ENCODE results near the gene TRAPPC8. TPM values are rescaled to one million over a fixed set of nuclear protein-coding genes. Genes with fewer than 3 reads are reported as not detected.

The TRAPPC8 gene
- total and polyA plus RNA-seq, 2 of the 13 experiments (the other 11 are each of a cell fraction or from before 2014, with no cell fraction given), result 34.6 to 50.8 TPM

DNA sequence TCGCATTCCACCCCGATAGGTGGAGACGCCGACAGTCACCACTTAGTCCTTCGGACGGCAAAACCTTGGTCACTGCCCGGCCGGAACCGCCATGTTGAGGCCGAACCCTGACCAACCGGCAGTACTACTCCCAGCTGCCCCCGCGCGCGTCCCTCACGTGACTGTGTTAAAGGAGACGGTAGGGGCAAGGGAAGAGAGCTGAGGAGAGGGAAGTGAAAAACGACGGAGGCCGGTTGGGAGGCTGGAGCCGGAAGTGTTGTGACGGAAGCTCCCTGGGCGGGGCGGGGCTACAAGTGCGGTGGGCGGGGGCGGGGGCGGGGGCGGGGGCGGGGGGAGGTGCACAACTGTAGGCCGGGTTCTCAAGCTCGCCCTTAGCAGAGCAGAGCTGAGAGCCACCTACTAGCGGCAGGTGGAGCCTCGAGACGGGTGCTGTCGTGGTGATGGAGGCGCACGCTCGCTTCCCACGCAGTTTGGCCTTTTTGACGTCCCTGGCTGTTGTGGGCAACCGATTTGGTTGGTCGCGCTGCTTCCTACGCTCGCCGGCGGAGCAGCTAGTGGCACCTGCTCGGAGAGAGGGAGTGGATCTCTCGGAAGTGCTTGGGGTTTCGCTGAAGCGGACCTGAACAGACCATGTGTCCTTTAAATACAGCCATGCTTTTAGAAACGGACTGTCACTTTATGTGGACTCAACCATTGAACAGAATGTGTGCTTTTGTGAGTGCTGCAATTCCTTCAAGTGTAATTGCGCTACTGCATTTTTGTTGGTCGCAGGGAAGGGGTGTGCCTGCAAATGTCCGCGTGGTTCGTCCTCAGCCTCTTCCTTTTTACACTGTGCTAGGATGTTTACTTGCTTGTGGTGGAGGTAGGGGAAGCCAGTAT is at the start of gene TRAPPC8 (continued):
- TF ChIP-seq ZNF749 (CRISPR knock-in tag; IDR thresholded peaks at IDR 0.05; ENCODE audit: borderline replicate concordance) (0 out of 2 replicates have a peak, but pooled peaks have one; percentile 62), GMEB2 (CRISPR knock-in tag; IDR thresholded peaks at IDR 0.05; ENCODE audit: low read depth) (no peak), ZNF343 (CRISPR knock-in tag; IDR thresholded peaks at IDR 0.05) (peak; percentile 66; the same call in 1 of the 2 replicates), SSRP1 (CRISPR knock-in tag; IDR thresholded peaks at IDR 0.05) (no peak), BCL3 (CRISPR knock-in tag; IDR thresholded peaks at IDR 0.05) (0 out of 2 replicates have a peak, but pooled peaks have one; percentile 32), ZSCAN9 (CRISPR knock-in tag; IDR thresholded peaks at IDR 0.05; ENCODE audit: borderline replicate concordance) (peak; percentile 29; the same call in 1 of the 2 replicates), BHLHE40 (IDR thresholded peaks at IDR 0.05; ENCODE audit: low read length) (peak; percentile 99), MAFG (CRISPR knock-in tag; IDR thresholded peaks at IDR 0.05) (no peak)
- TF ChIP-seq, protein P1, sequence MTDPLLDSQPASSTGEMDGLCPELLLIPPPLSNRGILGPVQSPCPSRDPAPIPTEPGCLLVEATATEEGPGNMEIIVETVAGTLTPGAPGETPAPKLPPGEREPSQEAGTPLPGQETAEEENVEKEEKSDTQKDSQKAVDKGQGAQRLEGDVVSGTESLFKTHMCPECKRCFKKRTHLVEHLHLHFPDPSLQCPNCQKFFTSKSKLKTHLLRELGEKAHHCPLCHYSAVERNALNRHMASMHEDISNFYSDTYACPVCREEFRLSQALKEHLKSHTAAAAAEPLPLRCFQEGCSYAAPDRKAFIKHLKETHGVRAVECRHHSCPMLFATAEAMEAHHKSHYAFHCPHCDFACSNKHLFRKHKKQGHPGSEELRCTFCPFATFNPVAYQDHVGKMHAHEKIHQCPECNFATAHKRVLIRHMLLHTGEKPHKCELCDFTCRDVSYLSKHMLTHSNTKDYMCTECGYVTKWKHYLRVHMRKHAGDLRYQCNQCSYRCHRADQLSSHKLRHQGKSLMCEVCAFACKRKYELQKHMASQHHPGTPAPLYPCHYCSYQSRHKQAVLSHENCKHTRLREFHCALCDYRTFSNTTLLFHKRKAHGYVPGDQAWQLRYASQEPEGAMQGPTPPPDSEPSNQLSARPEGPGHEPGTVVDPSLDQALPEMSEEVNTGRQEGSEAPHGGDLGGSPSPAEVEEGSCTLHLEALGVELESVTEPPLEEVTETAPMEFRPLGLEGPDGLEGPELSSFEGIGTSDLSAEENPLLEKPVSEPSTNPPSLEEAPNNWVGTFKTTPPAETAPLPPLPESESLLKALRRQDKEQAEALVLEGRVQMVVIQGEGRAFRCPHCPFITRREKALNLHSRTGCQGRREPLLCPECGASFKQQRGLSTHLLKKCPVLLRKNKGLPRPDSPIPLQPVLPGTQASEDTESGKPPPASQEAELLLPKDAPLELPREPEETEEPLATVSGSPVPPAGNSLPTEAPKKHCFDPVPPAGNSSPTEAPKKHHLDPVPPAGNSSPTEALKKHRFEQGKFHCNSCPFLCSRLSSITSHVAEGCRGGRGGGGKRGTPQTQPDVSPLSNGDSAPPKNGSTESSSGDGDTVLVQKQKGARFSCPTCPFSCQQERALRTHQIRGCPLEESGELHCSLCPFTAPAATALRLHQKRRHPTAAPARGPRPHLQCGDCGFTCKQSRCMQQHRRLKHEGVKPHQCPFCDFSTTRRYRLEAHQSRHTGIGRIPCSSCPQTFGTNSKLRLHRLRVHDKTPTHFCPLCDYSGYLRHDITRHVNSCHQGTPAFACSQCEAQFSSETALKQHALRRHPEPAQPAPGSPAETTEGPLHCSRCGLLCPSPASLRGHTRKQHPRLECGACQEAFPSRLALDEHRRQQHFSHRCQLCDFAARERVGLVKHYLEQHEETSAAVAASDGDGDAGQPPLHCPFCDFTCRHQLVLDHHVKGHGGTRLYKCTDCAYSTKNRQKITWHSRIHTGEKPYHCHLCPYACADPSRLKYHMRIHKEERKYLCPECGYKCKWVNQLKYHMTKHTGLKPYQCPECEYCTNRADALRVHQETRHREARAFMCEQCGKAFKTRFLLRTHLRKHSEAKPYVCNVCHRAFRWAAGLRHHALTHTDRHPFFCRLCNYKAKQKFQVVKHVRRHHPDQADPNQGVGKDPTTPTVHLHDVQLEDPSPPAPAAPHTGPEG (CRISPR knock-in tag; IDR thresholded peaks at IDR 0.05), result peak; percentile 40
- TF ChIP-seq, protein P2, sequence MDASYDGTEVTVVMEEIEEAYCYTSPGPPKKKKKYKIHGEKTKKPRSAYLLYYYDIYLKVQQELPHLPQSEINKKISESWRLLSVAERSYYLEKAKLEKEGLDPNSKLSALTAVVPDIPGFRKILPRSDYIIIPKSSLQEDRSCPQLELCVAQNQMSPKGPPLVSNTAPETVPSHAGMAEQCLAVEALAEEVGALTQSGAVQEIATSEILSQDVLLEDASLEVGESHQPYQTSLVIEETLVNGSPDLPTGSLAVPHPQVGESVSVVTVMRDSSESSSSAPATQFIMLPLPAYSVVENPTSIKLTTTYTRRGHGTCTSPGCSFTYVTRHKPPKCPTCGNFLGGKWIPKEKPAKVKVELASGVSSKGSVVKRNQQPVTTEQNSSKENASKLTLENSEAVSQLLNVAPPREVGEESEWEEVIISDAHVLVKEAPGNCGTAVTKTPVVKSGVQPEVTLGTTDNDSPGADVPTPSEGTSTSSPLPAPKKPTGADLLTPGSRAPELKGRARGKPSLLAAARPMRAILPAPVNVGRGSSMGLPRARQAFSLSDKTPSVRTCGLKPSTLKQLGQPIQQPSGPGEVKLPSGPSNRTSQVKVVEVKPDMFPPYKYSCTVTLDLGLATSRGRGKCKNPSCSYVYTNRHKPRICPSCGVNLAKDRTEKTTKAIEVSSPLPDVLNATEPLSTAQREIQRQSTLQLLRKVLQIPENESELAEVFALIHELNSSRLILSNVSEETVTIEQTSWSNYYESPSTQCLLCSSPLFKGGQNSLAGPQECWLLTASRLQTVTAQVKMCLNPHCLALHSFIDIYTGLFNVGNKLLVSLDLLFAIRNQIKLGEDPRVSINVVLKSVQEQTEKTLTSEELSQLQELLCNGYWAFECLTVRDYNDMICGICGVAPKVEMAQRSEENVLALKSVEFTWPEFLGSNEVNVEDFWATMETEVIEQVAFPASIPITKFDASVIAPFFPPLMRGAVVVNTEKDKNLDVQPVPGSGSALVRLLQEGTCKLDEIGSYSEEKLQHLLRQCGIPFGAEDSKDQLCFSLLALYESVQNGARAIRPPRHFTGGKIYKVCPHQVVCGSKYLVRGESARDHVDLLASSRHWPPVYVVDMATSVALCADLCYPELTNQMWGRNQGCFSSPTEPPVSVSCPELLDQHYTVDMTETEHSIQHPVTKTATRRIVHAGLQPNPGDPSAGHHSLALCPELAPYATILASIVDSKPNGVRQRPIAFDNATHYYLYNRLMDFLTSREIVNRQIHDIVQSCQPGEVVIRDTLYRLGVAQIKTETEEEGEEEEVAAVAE (CRISPR knock-in tag; IDR thresholded peaks at IDR 0.05; ENCODE audit: borderline replicate concordance), result no peak
